ENCODE measurements around the gene SAP30BP. TPM values are rescaled to one million over a fixed set of nuclear protein-coding genes. Genes with fewer than 3 reads are reported as not detected.
A peak's percentile ranks its signal among the peaks of the same experiment; 100 is the strongest.

SAP30BP gene
- total and polyA plus RNA-seq, 2 of the 13 experiments (the other 11 are each of a cell fraction or from before 2014, with no cell fraction given), result 67.7 to 99.4 TPM

DNA sequence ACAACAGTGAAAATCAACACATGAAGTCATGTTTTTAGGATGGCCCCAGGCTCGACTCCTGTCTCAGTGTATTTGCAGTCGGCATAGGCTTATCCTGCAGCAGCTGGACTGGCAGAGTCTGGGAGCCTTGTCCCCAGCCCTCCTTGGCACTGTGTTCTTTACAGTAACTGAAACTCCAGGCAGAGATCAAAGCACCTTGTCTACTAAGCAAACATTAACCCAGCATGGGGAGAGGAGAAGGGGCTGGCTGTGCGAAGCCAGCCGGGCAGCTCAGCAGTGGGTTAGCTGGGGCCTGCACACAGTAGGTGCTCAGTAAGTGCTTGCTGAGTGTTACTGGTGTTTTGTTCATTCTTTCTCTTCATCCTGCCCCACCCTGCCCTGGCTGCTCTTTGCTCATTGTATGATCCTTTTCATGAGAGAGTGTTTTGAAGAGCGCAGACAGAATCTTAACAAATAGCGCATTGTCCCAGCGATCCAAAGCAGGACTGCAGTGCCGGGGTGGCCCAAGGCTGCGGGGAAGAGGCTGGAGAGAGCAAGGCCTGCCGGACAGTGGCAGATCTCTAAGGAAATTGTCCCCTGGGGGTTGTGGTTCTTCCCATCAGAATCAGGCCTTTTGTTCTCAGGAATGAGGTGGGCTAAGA is 30.6 kb downstream of the SAP30BP start (continued):
- TF ChIP-seq, protein P1, sequence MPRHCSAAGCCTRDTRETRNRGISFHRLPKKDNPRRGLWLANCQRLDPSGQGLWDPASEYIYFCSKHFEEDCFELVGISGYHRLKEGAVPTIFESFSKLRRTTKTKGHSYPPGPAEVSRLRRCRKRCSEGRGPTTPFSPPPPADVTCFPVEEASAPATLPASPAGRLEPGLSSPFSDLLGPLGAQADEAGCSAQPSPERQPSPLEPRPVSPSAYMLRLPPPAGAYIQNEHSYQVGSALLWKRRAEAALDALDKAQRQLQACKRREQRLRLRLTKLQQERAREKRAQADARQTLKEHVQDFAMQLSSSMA (CRISPR knock-in tag; IDR thresholded peaks at IDR 0.05), result no peak
- TF ChIP-seq REL (CRISPR knock-in tag; conservative IDR thresholded peaks at IDR 0.05) (no peak), GATAD2A (CRISPR knock-in tag; IDR thresholded peaks at IDR 0.05) (peak; percentile 56; the same call in 1 of the 2 replicates), EED (CRISPR knock-in tag; IDR thresholded peaks at IDR 0.05) (no peak), CCAR2 (optimal IDR thresholded peaks at IDR 0.05; ENCODE audit: low read depth, low read length) (peak; percentile 68), ZC3H13 (CRISPR knock-in tag; IDR thresholded peaks at IDR 0.05) (no peak), NCOR1 (IDR thresholded peaks at IDR 0.05; ENCODE audit: borderline replicate concordance, low read length) (no peak), MLLT10 (CRISPR knock-in tag; IDR thresholded peaks at IDR 0.05) (no peak), NFYC (CRISPR knock-in tag; IDR thresholded peaks at IDR 0.05) (no peak)
- TF ChIP-seq, protein P2, sequence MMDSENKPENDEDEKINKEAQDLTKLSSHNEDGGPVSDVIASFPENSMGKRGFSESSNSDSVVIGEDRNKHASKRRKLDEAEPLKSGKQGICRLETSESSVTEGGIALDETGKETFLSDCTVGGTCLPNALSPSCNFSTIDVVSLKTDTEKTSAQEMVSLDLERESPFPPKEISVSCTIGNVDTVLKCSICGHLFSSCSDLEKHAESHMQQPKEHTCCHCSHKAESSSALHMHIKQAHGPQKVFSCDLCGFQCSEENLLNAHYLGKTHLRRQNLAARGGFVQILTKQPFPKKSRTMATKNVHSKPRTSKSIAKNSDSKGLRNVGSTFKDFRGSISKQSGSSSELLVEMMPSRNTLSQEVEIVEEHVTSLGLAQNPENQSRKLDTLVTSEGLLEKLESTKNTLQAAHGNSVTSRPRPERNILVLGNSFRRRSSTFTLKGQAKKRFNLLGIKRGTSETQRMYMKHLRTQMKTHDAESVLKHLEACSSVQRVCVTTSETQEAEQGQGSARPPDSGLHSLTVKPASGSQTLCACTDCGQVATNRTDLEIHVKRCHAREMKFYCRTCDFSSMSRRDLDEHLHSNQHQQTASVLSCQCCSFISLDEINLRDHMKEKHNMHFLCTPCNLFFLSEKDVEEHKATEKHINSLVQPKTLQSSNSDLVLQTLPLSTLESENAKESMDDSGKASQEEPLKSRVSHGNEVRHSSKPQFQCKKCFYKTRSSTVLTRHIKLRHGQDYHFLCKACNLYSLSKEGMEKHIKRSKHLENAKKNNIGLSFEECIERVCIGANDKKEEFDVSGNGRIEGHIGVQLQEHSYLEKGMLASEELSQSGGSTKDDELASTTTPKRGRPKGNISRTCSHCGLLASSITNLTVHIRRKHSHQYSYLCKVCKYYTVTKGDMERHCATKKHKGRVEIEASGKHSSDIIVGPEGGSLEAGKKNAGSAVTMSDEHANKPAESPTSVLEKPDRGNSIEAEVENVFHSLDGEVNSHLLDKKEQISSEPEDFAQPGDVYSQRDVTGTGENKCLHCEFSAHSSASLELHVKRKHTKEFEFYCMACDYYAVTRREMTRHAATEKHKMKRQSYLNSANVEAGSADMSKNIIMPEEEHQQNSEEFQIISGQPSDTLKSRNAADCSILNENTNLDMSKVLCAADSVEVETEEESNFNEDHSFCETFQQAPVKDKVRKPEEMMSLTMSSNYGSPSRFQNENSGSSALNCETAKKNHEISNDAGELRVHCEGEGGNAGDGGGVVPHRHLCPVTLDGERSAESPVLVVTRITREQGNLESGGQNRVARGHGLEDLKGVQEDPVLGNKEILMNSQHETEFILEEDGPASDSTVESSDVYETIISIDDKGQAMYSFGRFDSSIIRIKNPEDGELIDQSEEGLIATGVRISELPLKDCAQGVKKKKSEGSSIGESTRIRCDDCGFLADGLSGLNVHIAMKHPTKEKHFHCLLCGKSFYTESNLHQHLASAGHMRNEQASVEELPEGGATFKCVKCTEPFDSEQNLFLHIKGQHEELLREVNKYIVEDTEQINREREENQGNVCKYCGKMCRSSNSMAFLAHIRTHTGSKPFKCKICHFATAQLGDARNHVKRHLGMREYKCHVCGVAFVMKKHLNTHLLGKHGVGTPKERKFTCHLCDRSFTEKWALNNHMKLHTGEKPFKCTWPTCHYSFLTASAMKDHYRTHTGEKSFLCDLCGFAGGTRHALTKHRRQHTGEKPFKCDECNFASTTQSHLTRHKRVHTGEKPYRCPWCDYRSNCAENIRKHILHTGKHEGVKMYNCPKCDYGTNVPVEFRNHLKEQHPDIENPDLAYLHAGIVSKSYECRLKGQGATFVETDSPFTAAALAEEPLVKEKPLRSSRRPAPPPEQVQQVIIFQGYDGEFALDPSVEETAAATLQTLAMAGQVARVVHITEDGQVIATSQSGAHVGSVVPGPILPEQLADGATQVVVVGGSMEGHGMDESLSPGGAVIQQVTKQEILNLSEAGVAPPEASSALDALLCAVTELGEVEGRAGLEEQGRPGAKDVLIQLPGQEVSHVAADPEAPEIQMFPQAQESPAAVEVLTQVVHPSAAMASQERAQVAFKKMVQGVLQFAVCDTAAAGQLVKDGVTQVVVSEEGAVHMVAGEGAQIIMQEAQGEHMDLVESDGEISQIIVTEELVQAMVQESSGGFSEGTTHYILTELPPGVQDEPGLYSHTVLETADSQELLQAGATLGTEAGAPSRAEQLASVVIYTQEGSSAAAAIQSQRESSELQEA (CRISPR knock-in tag; IDR thresholded peaks at IDR 0.05; ENCODE audit: not compliant biosample characterization), result no peak
- TF ChIP-seq, protein P3, sequence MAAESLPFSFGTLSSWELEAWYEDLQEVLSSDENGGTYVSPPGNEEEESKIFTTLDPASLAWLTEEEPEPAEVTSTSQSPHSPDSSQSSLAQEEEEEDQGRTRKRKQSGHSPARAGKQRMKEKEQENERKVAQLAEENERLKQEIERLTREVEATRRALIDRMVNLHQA (CRISPR knock-in tag; IDR thresholded peaks at IDR 0.05), result no peak
- TF ChIP-seq, protein P4, sequence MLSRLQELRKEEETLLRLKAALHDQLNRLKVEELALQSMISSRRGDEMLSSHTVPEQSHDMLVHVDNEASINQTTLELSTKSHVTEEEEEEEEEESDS (CRISPR knock-in tag; IDR thresholded peaks at IDR 0.05; ENCODE audit: borderline replicate concordance), result no peak
- TF ChIP-seq, protein P5, sequence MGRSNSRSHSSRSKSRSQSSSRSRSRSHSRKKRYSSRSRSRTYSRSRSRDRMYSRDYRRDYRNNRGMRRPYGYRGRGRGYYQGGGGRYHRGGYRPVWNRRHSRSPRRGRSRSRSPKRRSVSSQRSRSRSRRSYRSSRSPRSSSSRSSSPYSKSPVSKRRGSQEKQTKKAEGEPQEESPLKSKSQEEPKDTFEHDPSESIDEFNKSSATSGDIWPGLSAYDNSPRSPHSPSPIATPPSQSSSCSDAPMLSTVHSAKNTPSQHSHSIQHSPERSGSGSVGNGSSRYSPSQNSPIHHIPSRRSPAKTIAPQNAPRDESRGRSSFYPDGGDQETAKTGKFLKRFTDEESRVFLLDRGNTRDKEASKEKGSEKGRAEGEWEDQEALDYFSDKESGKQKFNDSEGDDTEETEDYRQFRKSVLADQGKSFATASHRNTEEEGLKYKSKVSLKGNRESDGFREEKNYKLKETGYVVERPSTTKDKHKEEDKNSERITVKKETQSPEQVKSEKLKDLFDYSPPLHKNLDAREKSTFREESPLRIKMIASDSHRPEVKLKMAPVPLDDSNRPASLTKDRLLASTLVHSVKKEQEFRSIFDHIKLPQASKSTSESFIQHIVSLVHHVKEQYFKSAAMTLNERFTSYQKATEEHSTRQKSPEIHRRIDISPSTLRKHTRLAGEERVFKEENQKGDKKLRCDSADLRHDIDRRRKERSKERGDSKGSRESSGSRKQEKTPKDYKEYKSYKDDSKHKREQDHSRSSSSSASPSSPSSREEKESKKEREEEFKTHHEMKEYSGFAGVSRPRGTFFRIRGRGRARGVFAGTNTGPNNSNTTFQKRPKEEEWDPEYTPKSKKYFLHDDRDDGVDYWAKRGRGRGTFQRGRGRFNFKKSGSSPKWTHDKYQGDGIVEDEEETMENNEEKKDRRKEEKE (IDR thresholded peaks at IDR 0.05), result no peak
- TF ChIP-seq, protein P6, sequence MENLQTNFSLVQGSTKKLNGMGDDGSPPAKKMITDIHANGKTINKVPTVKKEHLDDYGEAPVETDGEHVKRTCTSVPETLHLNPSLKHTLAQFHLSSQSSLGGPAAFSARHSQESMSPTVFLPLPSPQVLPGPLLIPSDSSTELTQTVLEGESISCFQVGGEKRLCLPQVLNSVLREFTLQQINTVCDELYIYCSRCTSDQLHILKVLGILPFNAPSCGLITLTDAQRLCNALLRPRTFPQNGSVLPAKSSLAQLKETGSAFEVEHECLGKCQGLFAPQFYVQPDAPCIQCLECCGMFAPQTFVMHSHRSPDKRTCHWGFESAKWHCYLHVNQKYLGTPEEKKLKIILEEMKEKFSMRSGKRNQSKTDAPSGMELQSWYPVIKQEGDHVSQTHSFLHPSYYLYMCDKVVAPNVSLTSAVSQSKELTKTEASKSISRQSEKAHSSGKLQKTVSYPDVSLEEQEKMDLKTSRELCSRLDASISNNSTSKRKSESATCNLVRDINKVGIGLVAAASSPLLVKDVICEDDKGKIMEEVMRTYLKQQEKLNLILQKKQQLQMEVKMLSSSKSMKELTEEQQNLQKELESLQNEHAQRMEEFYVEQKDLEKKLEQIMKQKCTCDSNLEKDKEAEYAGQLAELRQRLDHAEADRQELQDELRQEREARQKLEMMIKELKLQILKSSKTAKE (CRISPR knock-in tag; IDR thresholded peaks at IDR 0.05; ENCODE audit: borderline replicate concordance), result no peak
